ENCODE data around the gene PGPEP1.
A peak's percentile ranks its signal among the peaks of the same experiment; 100 is the strongest.

PGPEP1 gene

GRCh38 chr19:18340190-18340989 lies at the start of gene PGPEP1:
Gene PGPEP1 (plus strand): TSS chr19:18340598. CDS start chr19:18340682, 84 bp downstream.
- DNase-seq, result peak; percentile 52

- no peak for DNase-seq
Measured at GRCh38 chr19:18291019-18291524, 49.3 kb upstream of the PGPEP1 start.

GRCh38 chr19:18291590-18292461 lies 48.6 kb upstream of the PGPEP1 start:
- DNase-seq, result peak; percentile 73

- peak; percentile 18 for DNase-seq
Measured at GRCh38 chr19:18292462-18292809, 48.0 kb upstream of the PGPEP1 start.

- peak; percentile 29 for DNase-seq
Measured at GRCh38 chr19:18292810-18293641, 47.4 kb upstream of the PGPEP1 start.

- DNase-seq, result no peak
Measured at GRCh38 chr19:18293642-18294466, 46.5 kb upstream of the PGPEP1 start.

- DNase-seq, result peak; percentile 94
Measured at GRCh38 chr19:18294467-18294864, 45.9 kb upstream of the PGPEP1 start.

GRCh38 chr19:18295034-18295451 lies 45.4 kb upstream of the PGPEP1 start:
- DNase-seq, result no peak

- DNase-seq, result no peak
Measured at GRCh38 chr19:18297308-18297707, 43.1 kb upstream of the PGPEP1 start.

- no peak for DNase-seq
Measured at GRCh38 chr19:18298601-18299000, 41.8 kb upstream of the PGPEP1 start.

GRCh38 chr19:18299654-18300053 lies 40.7 kb upstream of the PGPEP1 start:
- DNase-seq, result no peak

- no peak for DNase-seq
Measured at GRCh38 chr19:18300930-18301717, 39.3 kb upstream of the PGPEP1 start.

- no peak for DNase-seq
Measured at GRCh38 chr19:18301718-18302111, 38.7 kb upstream of the PGPEP1 start.

- no peak for DNase-seq
Measured at GRCh38 chr19:18304208-18304457, 36.3 kb upstream of the PGPEP1 start.

GRCh38 chr19:18304458-18305310 lies 35.7 kb upstream of the PGPEP1 start:
- peak; percentile 86 for DNase-seq

GRCh38 chr19:18306209-18306887 lies 34.0 kb upstream of the PGPEP1 start:
- no peak for DNase-seq

GRCh38 chr19:18306888-18307260 lies 33.5 kb upstream of the PGPEP1 start:
- DNase-seq, result peak; percentile 35

GRCh38 chr19:18307271-18307681 lies 33.1 kb upstream of the PGPEP1 start:
- peak; percentile 55 for DNase-seq

GRCh38 chr19:18308051-18308947 lies 32.1 kb upstream of the PGPEP1 start:
- no peak for DNase-seq
